ENCODE measurements around the gene STOX1. TPM values are rescaled to one million over a fixed set of nuclear protein-coding genes. Genes with fewer than 3 reads are reported as not detected.
A peak's percentile ranks its signal among the peaks of the same experiment; 100 is the strongest.

Gene STOX1
- total and polyA plus RNA-seq, 2 of the 13 experiments (the other 11 are each of a cell fraction or from before 2014, with no cell fraction given), result 2.5 to 6.0 TPM

GRCh38 chr10:68812420-68812819 lies 14.9 kb upstream of the STOX1 start:
- in situ Hi-C loops (cut with HindIII; ENCODE audit: extremely low pct_ligation_motif_present, low pct_unique_long_range_greater_than_20kb), result no loop called here
- H3K36me3 ChIP-seq (replicated peaks in 1 of 2; ENCODE audit: control insufficient read depth in 1 of 2, insufficient read depth in 2 of 2, low read length in 2 of 2), result no peaks in the 10 kb centered on the region
- H3K4me2 ChIP-seq (ENCODE audit: low read depth, low read length), result peak overlapping the region; percentile 22
- ChIA-PET CTCF (ENCODE audit: low intra/inter-chr PET ratio, low total read pairs) (no interaction called here), POLR2A (interaction anchor here (0.7 to 1.9 kb wide), 3 partner anchors 15 to 89 kb away, joined by 3 to 10 read pairs (median 4); partner anchors contain the start of genes DDX50 and STOX1)
- no peak overlapping the region for H3K9ac ChIP-seq (ENCODE audit: insufficient read depth, low read depth, low read length)
- peak overlapping the region; percentile 37 for H2AFZ ChIP-seq (ENCODE audit: low read length)
- no peak overlapping the region for H3K27ac ChIP-seq (ENCODE audit: extremely low read length, insufficient read depth, low read length)
- no peaks in the 10 kb centered on the region for H3K79me2 ChIP-seq (ENCODE audit: insufficient read depth, low read length)
- DNase-seq (ENCODE audit: low spot score) (peak; percentile 33), ATAC-seq (peak; percentile 90), FAIRE-seq (no peak)
- no peak overlapping the region for H3K4me3 ChIP-seq (replicated peaks in 1 of 3; ENCODE audit: insufficient read depth in 1 of 3, low read depth in 2 of 3, low read length in 3 of 3)
- peaks cover 17% of the 10 kb centered on the region for H3K4me1 ChIP-seq (ENCODE audit: insufficient read depth, low read length)
- 47% methylated on average over 3 of the region's 4 CpGs for WGBS (ENCODE audit: low lambda C conversion rate)
- H4K20me1 ChIP-seq (ENCODE audit: insufficient read depth, low read length), result no peaks in the 10 kb centered on the region
- no TSS peak for BruUV-seq (replicated peaks)
- intact Hi-C loops (cut with micrococcal nuclease; ENCODE audit: unreplicated experiment), result no loop called here
- no peaks in the 10 kb centered on the region; a peak in 1 of 5 replicates for H3K27me3 ChIP-seq (ENCODE audit: control insufficient read depth in 1 of 2, insufficient read depth in 2 of 2, low read length in 2 of 2)
- H3K9me3 ChIP-seq (ENCODE audit: low read length), result no peaks in the 10 kb centered on the region
- TF ChIP-seq ZNF563 (CRISPR knock-in tag; IDR thresholded peaks at IDR 0.05) (no peak), SIX4 (CRISPR knock-in tag; IDR thresholded peaks at IDR 0.05) (no peak), ZNF773 (CRISPR knock-in tag; IDR thresholded peaks at IDR 0.05; ENCODE audit: borderline replicate concordance) (no peak), ZNF644 (CRISPR knock-in tag; IDR thresholded peaks at IDR 0.05; ENCODE audit: low read depth) (peak; percentile 84), AFF4 (CRISPR knock-in tag; IDR thresholded peaks at IDR 0.05) (no peak), EED (CRISPR knock-in tag; IDR thresholded peaks at IDR 0.05) (0 out of 2 replicates have a peak, but pooled peaks have one; percentile 42), POGZ (CRISPR knock-in tag; IDR thresholded peaks at IDR 0.05) (0 out of 2 replicates have a peak, but pooled peaks have one; percentile 40), ZNF224 (CRISPR knock-in tag; IDR thresholded peaks at IDR 0.05) (no peak), HNF4A (CRISPR knock-in tag; IDR thresholded peaks at IDR 0.05) (peak; percentile 81), ZMYM3 (CRISPR knock-in tag; IDR thresholded peaks at IDR 0.05) (peak; percentile 40; the same call in 1 of the 2 replicates), ZNF331 (CRISPR knock-in tag; IDR thresholded peaks at IDR 0.05) (peak; percentile 58; the same call in 1 of the 2 replicates), RBAK (CRISPR knock-in tag; IDR thresholded peaks at IDR 0.05) (peak; percentile 76; the same call in 1 of the 2 replicates), MNT (IDR thresholded peaks at IDR 0.05) (peak; percentile 85), FOXO1 (CRISPR knock-in tag; IDR thresholded peaks at IDR 0.05) (0 out of 2 replicates have a peak, but pooled peaks have one; percentile 46), ARID4A (CRISPR knock-in tag; IDR thresholded peaks at IDR 0.05; ENCODE audit: borderline replicate concordance) (peak; percentile 50), CENPX (CRISPR knock-in tag; IDR thresholded peaks at IDR 0.05) (no peak), ZNF335 (CRISPR knock-in tag; IDR thresholded peaks at IDR 0.05) (0 out of 2 replicates have a peak, but pooled peaks have one; percentile 51)
